Smooth muscle cell (in vitro differentiated cells): Measurements from ENCODE around the gene IFNLR1. TPM values are rescaled to one million over a fixed set of nuclear protein-coding genes. Genes with fewer than 3 reads are reported as not detected.

Experiments
- DNase-seq: peaks from one replicate; lab custom pipeline; 2025; ENCODE audit not compliant: unreplicated experiment; lab: John Stamatoyannopoulos, UW
- H2AFZ ChIP-seq: fragments of 200-600 bp; sonication (generic); 2 replicates; pipeline ENCODE4 v1.6.0; 2016; ENCODE audit warnings: antibody characterized with exemption, low read depth, mild to moderate bottlenecking
- H3F3A ChIP-seq: fragments of 200-600 bp; sonication (generic); 2 replicates; pipeline ENCODE4 v1.6.0; 2017; ENCODE audit warnings: antibody characterized with exemption, low read depth
- H3K27ac ChIP-seq: fragments of 200-600 bp; sonication (generic); 2 replicates; pipeline ENCODE4 v1.5.1; 2016; ENCODE audit warnings: low read depth, mild to moderate bottlenecking
- H3K27me3 ChIP-seq: fragments of 200-600 bp; sonication (generic); 2 replicates; pipeline ENCODE4 v1.6.1; 2016; ENCODE audit warnings: low read depth, mild to moderate bottlenecking
- H3K36me3 ChIP-seq: fragments of 200-600 bp; sonication (generic); 2 replicates; pipeline ENCODE4 v1.5.1; 2016; ENCODE audit warnings: low read depth
- H3K4me1 ChIP-seq: fragments of 200-600 bp; sonication (generic); 2 replicates; pipeline ENCODE4 v1.5.1; 2016; ENCODE audit warnings: low read depth
- H3K4me2 ChIP-seq: fragments of 200-600 bp; sonication (generic); 2 replicates; pipeline ENCODE4 v1.6.0; 2016; ENCODE audit warnings: mild to moderate bottlenecking
- H3K4me3 ChIP-seq: fragments of 200-600 bp; sonication (generic); 2 replicates; pipeline ENCODE4 v1.5.1; 2016; ENCODE audit warnings: mild to moderate bottlenecking
- H3K79me2 ChIP-seq: fragments of 200-600 bp; sonication (generic); 2 replicates; pipeline ENCODE4 v1.6.0; 2016; ENCODE audit warnings: low read depth, mild to moderate bottlenecking
- H3K9ac ChIP-seq: fragments of 200-600 bp; sonication (generic); 2 replicates; pipeline ENCODE4 v1.6.0; 2016; ENCODE audit warnings: low read depth
- H3K9me3 ChIP-seq: fragments of 200-600 bp; sonication (generic); replicated peaks from 2 replicates; pipeline ENCODE4 v1.5.1; 2016; ENCODE audit warnings: low read depth
- H4K20me1 ChIP-seq: fragments of 200-600 bp; sonication (generic); 2 replicates; pipeline ENCODE4 v1.6.0; 2016; ENCODE audit warnings: low read depth
- CTCF ChIP-seq: fragments of 200-600 bp; sonication (generic); IDR thresholded peaks from 2 replicates; pipeline ENCODE4 v1.5.1; 2017; ENCODE audit warnings: borderline replicate concordance, mild to moderate bottlenecking, antibody characterized with exemption; ENCODE audit not compliant: insufficient read depth, poor library complexity, severe bottlenecking
- WGBS: methylation state at CpG from one replicate; pipeline ENCODE4 v1.1.7; 2016; ENCODE audit warnings: low lambda C conversion rate; 5-methylcytosine and 5-hydroxymethylcytosine counted together
- polyA plus RNA-seq: library from polyadenylated mRNA; unstranded; fragments of >200 nt; fragmentation: Nextera tagmentation; extraction: Ambion mirVana; gene quantifications from 2 replicates; pipeline ENCODE4 v1.2.1, GENCODE V29; 2016
- total RNA-seq: library from RNA; depleted of rRNA; stranded (reverse); fragments of >200 nt; gene quantifications from 2 replicates; pipeline ENCODE4 v1.2.3, GENCODE V29; 2014

The IFNLR1 gene
- total and polyA plus RNA-seq, 2 experiments from 2014 or later = 0.25 to 0.67 TPM

DNA sequence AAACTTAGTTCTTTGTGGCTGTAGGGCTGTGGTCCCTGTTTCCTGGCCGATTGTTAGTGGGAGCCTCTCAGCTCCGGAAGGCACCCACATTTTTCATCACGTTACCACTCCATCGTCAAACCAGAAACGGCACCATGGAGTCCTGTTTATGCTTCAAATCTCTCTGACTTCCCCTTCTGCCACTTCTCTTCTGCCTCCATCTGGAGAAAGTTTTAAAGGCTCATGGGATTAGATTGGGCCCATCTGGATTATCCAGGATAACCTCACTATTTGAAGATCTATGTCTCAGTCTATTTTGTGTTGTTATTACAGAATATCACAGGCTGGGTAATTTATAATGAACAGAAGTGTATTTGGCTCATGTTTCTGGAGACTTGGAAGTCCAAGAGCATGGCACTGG lies 24.9 kb downstream of the IFNLR1 start:
- Histone ChIP-seq H3F3A (no peaks in the 10 kb centered on the region), H3K4me3 (no peak overlapping the region), H3K9ac (no peak overlapping the region), H2AFZ (no peak overlapping the region), H3K36me3 (no peaks in the 10 kb centered on the region), H3K4me1 (no peaks in the 10 kb centered on the region), H3K27ac (no peak overlapping the region), H3K27me3 (no peaks in the 10 kb centered on the region), H4K20me1 (no peaks in the 10 kb centered on the region), H3K4me2 (no peak overlapping the region), H3K9me3 (no peaks in the 10 kb centered on the region), H3K79me2 (no peaks in the 10 kb centered on the region)
- WGBS = 54% methylated on average over 5 of the region's 5 CpGs
- TF ChIP-seq CTCF = no peak
- no peak for DNase-seq

GRCh38 chr1:24161270-24161669 lies 25.8 kb downstream of the IFNLR1 start:
- Histone ChIP-seq H3K9me3 (no peaks in the 10 kb centered on the region), H4K20me1 (no peaks in the 10 kb centered on the region), H3K27ac (no peak overlapping the region), H3K9ac (no peak overlapping the region), H3K4me2 (no peak overlapping the region), H3K4me1 (no peaks in the 10 kb centered on the region), H3K27me3 (no peaks in the 10 kb centered on the region), H3K4me3 (no peak overlapping the region), H3F3A (no peaks in the 10 kb centered on the region), H2AFZ (no peak overlapping the region), H3K79me2 (no peaks in the 10 kb centered on the region), H3K36me3 (no peaks in the 10 kb centered on the region)
- TF ChIP-seq CTCF = no peak
- no peak for DNase-seq
- WGBS = 94% methylated on average over 4 of the region's 4 CpGs

- Histone ChIP-seq H3K27me3 (no peaks in the 10 kb centered on the region), H3K4me1 (no peaks in the 10 kb centered on the region), H3K36me3 (no peaks in the 10 kb centered on the region), H3K4me2 (no peak overlapping the region), H3K79me2 (no peaks in the 10 kb centered on the region), H2AFZ (no peak overlapping the region), H3F3A (no peaks in the 10 kb centered on the region), H3K27ac (no peak overlapping the region), H3K9me3 (no peaks in the 10 kb centered on the region), H4K20me1 (no peaks in the 10 kb centered on the region), H3K4me3 (no peak overlapping the region), H3K9ac (no peak overlapping the region)
- TF ChIP-seq CTCF = no peak
- no peak for DNase-seq
- WGBS = 96% methylated on average over 5 of the region's 5 CpGs
Measured at GRCh38 chr1:24159366-24159765, 27.7 kb downstream of the IFNLR1 start.

- Histone ChIP-seq H2AFZ (no peak overlapping the region), H3K9me3 (no peaks in the 10 kb centered on the region), H3K27ac (no peak overlapping the region), H3K4me2 (no peak overlapping the region), H3K79me2 (no peaks in the 10 kb centered on the region), H3K9ac (no peak overlapping the region), H3K27me3 (no peaks in the 10 kb centered on the region), H3K4me3 (no peak overlapping the region), H3K36me3 (no peaks in the 10 kb centered on the region), H3F3A (no peaks in the 10 kb centered on the region), H4K20me1 (no peaks in the 10 kb centered on the region), H3K4me1 (no peaks in the 10 kb centered on the region)
- TF ChIP-seq CTCF = peak; percentile 13
- no peak for DNase-seq
- WGBS = 94% methylated on average over 6 of the region's 6 CpGs
Measured at GRCh38 chr1:24157918-24158481, 29.1 kb downstream of the IFNLR1 start.
